K562 (cell line): ENCODE measurements around the gene UBE2L3. TPM values are rescaled to one million over a fixed set of nuclear protein-coding genes. Genes with fewer than 3 reads are reported as not detected.

Source experiments
- AFF4 ChIP-seq: sonication (generic); formaldehyde crosslinking; IDR thresholded peaks from 2 replicates; pipeline ENCODE4 v1.8.0; 2023; ENCODE audit warnings: mild to moderate bottlenecking, missing genetic modification reagents
- DACH1 ChIP-seq: fragments of 450-650 bp; IDR thresholded peaks from 2 replicates; pipeline ENCODE4 v1.6.1; 2018; ENCODE audit not compliant: partially characterized antibody
- E2F6 ChIP-seq, 2 experiments: IDR thresholded peaks; 2 replicates each; pipeline ENCODE4 v1.6.1; 2011; ENCODE audit warnings: borderline replicate concordance in 1 of 2, control low read depth in 1 of 2, low read depth in 1 of 2, low read length in 1 of 2, mild to moderate bottlenecking in 1 of 2, mixed read lengths in 1 of 2, moderate library complexity in 1 of 2; ENCODE audit not compliant: insufficient read depth in 1 of 2, insufficient read length in 1 of 2, poor library complexity in 1 of 2, severe bottlenecking in 1 of 2; ENCODE audit errors: extremely low read depth in 1 of 2
- HES1 ChIP-seq: fragments of 450-650 bp; IDR thresholded peaks from 2 replicates; pipeline ENCODE4 v1.6.1; 2016; ENCODE audit warnings: low read depth, mild to moderate bottlenecking, moderate library complexity
- MIER1 ChIP-seq: fragments of 450-650 bp; IDR thresholded peaks from 2 replicates; pipeline ENCODE4 v1.6.1; 2016; ENCODE audit warnings: antibody characterized with exemption, mild to moderate bottlenecking, low read depth
- NFE2L1 ChIP-seq: fragments of 450-650 bp; IDR thresholded peaks from 2 replicates; pipeline ENCODE4 v1.6.1; 2016; ENCODE audit warnings: missing genetic modification characterization, low read depth, mild to moderate bottlenecking, missing compliant biosample characterization, moderate library complexity, borderline replicate concordance
- NR3C1 ChIP-seq: sonication (generic); formaldehyde crosslinking; IDR thresholded peaks from 2 replicates; pipeline ENCODE4 v1.8.1; 2022; ENCODE audit warnings: missing genetic modification reagents
- RBM17 ChIP-seq: fragments of 200-400 bp; formaldehyde crosslinking; IDR thresholded peaks from 2 replicates; pipeline ENCODE4 v1.6.1; 2017; ENCODE audit warnings: low read depth, mild to moderate bottlenecking, low read length, borderline replicate concordance
- SIN3A ChIP-seq, 2 experiments: fragments of 150-350 bp in 1 of 2; IDR thresholded peaks; 2 replicates each; pipeline ENCODE4 v1.6.1; 2011 to 2016; ENCODE audit warnings: borderline replicate concordance in 2 of 2, low read depth in 2 of 2, low read length in 2 of 2, mild to moderate bottlenecking in 2 of 2, moderate library complexity in 2 of 2; ENCODE audit not compliant: control insufficient read depth in 1 of 2
- TCFL5 ChIP-seq: fragments of 250-450 bp; sonication (Bioruptor Pico); conservative IDR thresholded peaks from 2 replicates; pipeline ENCODE4 v1.6.1; 2021; ENCODE audit warnings: mild to moderate bottlenecking, moderate library complexity, matching md5 sums
- USF2 ChIP-seq: sonication (generic); formaldehyde crosslinking; IDR thresholded peaks from 2 replicates; pipeline ENCODE4 v1.5.0; 2020; ENCODE audit warnings: missing genetic modification reagents
- polyA plus RNA-seq, 8 experiments: library from polyadenylated mRNA; depleted of rRNA in 4 of 8; stranded (reverse) in 5 of 8; unstranded in 3 of 8; fragments of >200 nt; fragmentation: Nextera tagmentation in 2 of 8; fragmentation: Illumina TruSeq in 1 of 8; extraction: Ambion mirVana in 2 of 8; extraction: Trizol in 1 of 8; gene quantifications; 2 replicates each; pipeline versions ENCODE4 v1.2.1 to v1.2.3, GENCODE V29; 2011 to 2014; ENCODE audit warnings: inconsistent platforms in 1 of 8, missing spikeins in 1 of 8
- total RNA-seq, 7 experiments: library from RNA; depleted of rRNA in 6 of 7; stranded (reverse); fragments of >200 nt in 6 of 7; fragmentation: Illumina TruSeq in 2 of 7; extraction: Trizol in 2 of 7; gene quantifications; 2 replicates each; pipeline versions ENCODE4 v1.2.1 to v1.2.3, GENCODE V29; 2011 to 2021; ENCODE audit warnings: low replicate concordance in 1 of 7
- TF ChIP-seq, protein P1 (sequence below): fragments of 250-450 bp; sonication (Bioruptor Pico); IDR thresholded peaks from 2 replicates; pipeline ENCODE4 v1.8.0; 2021; ENCODE audit warnings: moderate library complexity, mild to moderate bottlenecking, inconsistent platforms
- TF ChIP-seq, protein P2 (sequence below): fragments of 250-450 bp; sonication (Bioruptor Pico); IDR thresholded peaks from 2 replicates; pipeline ENCODE4 v1.8.0; 2021; ENCODE audit warnings: mild to moderate bottlenecking, moderate library complexity
- TF ChIP-seq, protein P3 (sequence below): fragments of 450-650 bp; conservative IDR thresholded peaks from 2 replicates; pipeline ENCODE4 v1.6.1; 2016; ENCODE audit warnings: missing genetic modification characterization, low read depth, mild to moderate bottlenecking, control low read depth, missing compliant biosample characterization

UBE2L3 gene
- total and polyA plus RNA-seq, 9 of the 15 experiments (the other 6 are each of a cell fraction or from before 2014, with no cell fraction given) = 215 to 625 (median 285) TPM

DNA sequence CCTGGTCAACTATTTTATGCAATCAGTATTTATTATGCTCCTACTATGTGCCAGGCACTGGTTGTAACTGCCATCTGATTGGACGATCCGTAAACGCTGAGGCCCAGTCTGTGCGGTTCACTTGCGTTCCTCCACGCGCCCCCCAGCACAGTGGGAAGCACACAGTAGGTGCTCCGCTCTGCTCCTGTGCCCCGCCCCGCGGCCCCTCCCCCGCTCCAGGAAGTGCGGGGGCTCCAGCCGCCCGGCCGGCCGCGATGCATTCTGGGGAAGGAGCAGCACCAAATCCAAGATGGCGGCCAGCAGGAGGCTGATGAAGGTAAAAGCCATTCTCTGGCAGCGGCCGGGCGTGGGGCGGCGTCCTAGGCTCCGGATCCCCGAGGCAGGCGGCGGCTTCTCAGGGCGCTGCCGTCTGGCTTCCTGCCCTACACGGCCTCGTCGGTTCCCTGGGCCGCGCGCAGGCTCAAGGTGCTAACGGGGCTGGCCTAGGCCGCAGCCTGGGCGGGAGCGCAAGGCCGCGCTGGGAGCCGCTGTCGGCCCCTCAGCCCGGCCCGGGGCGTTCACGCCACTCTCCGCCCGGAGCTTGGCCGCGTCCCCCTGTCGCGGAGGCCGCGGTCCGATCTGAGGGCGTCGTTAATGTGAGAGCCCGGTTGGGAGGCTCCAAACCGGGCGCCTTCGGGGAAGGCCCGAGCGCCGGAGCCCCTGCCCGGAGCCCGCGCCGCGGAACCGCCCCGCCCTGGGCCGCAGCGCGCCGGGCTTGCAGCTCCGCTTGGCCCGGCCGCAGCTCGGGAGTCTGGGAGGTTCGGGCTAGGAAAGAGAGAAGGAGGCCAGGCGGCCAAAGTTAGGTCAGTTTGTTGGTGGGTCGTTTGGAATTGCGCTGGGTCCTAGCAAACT is at the start of gene UBE2L3 (continued):
- TF ChIP-seq AFF4 (no peak), NFE2L1 (no peak), USF2 (CRISPR knock-in tag) (no peak), DACH1 (no peak), E2F6 (IDR thresholded peaks at IDR 0.05; ENCODE audit: borderline replicate concordance in 1 of 2, extremely low read depth in 1 of 2, insufficient read depth in 1 of 2, insufficient read length in 1 of 2, low read depth in 1 of 2, low read length in 1 of 2, poor library complexity in 1 of 2, severe bottlenecking in 1 of 2) (no peak), RBM17 (no peak), NR3C1 (no peak), TCFL5 (CRISPR knock-in tag) (peak; percentile 82), SIN3A (IDR thresholded peaks at IDR 0.05; ENCODE audit: borderline replicate concordance in 2 of 2, control insufficient read depth in 1 of 2, low read depth in 2 of 2, low read length in 2 of 2) (no peak), HES1 (no peak), MIER1 (no peak)
- TF ChIP-seq, protein P1, sequence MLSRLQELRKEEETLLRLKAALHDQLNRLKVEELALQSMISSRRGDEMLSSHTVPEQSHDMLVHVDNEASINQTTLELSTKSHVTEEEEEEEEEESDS (CRISPR knock-in tag) = no peak
- TF ChIP-seq, protein P2, sequence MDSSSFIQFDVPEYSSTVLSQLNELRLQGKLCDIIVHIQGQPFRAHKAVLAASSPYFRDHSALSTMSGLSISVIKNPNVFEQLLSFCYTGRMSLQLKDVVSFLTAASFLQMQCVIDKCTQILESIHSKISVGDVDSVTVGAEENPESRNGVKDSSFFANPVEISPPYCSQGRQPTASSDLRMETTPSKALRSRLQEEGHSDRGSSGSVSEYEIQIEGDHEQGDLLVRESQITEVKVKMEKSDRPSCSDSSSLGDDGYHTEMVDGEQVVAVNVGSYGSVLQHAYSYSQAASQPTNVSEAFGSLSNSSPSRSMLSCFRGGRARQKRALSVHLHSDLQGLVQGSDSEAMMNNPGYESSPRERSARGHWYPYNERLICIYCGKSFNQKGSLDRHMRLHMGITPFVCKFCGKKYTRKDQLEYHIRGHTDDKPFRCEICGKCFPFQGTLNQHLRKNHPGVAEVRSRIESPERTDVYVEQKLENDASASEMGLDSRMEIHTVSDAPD = no peak
- TF ChIP-seq, protein P3, sequence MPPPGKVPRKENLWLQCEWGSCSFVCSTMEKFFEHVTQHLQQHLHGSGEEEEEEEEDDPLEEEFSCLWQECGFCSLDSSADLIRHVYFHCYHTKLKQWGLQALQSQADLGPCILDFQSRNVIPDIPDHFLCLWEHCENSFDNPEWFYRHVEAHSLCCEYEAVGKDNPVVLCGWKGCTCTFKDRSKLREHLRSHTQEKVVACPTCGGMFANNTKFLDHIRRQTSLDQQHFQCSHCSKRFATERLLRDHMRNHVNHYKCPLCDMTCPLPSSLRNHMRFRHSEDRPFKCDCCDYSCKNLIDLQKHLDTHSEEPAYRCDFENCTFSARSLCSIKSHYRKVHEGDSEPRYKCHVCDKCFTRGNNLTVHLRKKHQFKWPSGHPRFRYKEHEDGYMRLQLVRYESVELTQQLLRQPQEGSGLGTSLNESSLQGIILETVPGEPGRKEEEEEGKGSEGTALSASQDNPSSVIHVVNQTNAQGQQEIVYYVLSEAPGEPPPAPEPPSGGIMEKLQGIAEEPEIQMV = no peak
